22Rv1 (cell line): ENCODE results near the gene PAX4.

Source experiments
- ZFX ChIP-seq: fragments of 450-650 bp; IDR thresholded peaks from 2 replicates; pipeline ENCODE4 v1.6.1; 2017; ENCODE audit warnings: antibody characterized with exemption, borderline replicate concordance
- TF ChIP-seq, protein P1 (sequence below): fragments of 450-650 bp; IDR thresholded peaks from 2 replicates; pipeline ENCODE4 v1.5.1; 2017; ENCODE audit warnings: mild to moderate bottlenecking

- TF ChIP-seq, protein P1, sequence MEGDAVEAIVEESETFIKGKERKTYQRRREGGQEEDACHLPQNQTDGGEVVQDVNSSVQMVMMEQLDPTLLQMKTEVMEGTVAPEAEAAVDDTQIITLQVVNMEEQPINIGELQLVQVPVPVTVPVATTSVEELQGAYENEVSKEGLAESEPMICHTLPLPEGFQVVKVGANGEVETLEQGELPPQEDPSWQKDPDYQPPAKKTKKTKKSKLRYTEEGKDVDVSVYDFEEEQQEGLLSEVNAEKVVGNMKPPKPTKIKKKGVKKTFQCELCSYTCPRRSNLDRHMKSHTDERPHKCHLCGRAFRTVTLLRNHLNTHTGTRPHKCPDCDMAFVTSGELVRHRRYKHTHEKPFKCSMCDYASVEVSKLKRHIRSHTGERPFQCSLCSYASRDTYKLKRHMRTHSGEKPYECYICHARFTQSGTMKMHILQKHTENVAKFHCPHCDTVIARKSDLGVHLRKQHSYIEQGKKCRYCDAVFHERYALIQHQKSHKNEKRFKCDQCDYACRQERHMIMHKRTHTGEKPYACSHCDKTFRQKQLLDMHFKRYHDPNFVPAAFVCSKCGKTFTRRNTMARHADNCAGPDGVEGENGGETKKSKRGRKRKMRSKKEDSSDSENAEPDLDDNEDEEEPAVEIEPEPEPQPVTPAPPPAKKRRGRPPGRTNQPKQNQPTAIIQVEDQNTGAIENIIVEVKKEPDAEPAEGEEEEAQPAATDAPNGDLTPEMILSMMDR: no peak
- no peak for TF ChIP-seq ZFX
Observed at GRCh38 chr7:127647636-127648035, 29.7 kb upstream of the PAX4 start.
